Neuronal stem cell (in vitro differentiated cells): Measurements from ENCODE around the gene GLDC.

ENCODE experiments used
- DNase-seq: peaks from one replicate; pipeline ENCODE4 v3.0.0-alpha.2; 2013; ENCODE audit warnings: low spot score
- H2AFZ ChIP-seq: one replicate; pipeline ENCODE4 v1.6.1; 2013; ENCODE audit warnings: mild to moderate bottlenecking, low read length, inconsistent platforms
- H2AK5ac ChIP-seq: 2 replicates; pipeline ENCODE4 v1.6.1; 2013; ENCODE audit warnings: low read depth, mild to moderate bottlenecking, inconsistent platforms, low read length, moderate library complexity, mixed read lengths
- H2BK120ac ChIP-seq: 2 replicates; pipeline ENCODE4 v1.6.1; 2013; ENCODE audit warnings: low read depth, mild to moderate bottlenecking, inconsistent platforms, low read length, moderate library complexity, mixed read lengths
- H2BK12ac ChIP-seq: one replicate; pipeline ENCODE4 v1.6.1; 2013; ENCODE audit warnings: low read length, inconsistent platforms
- H2BK15ac ChIP-seq: 2 replicates; pipeline ENCODE4 v1.6.1; 2013; ENCODE audit warnings: mild to moderate bottlenecking, low read length, inconsistent platforms, mixed read lengths
- H2BK5ac ChIP-seq: one replicate; pipeline ENCODE4 v1.6.1; 2013; ENCODE audit warnings: inconsistent platforms, mild to moderate bottlenecking, low read length, moderate library complexity
- H3K14ac ChIP-seq: one replicate; pipeline ENCODE4 v1.6.1; 2013; ENCODE audit warnings: low read length, inconsistent platforms
- H3K18ac ChIP-seq: 2 replicates; pipeline ENCODE4 v1.6.1; 2013; ENCODE audit warnings: low read length, inconsistent platforms
- H3K23ac ChIP-seq: 2 replicates; pipeline ENCODE4 v1.6.1; 2013; ENCODE audit warnings: low read depth, mild to moderate bottlenecking, mixed read lengths, low read length, inconsistent platforms; ENCODE audit not compliant: poor library complexity
- H3K27ac ChIP-seq: replicated peaks from 3 replicates; pipeline ENCODE4 v1.5.1; 2013; ENCODE audit warnings: low read length, inconsistent platforms
- H3K27me3 ChIP-seq, 3 experiments: 2 replicates each; pipeline ENCODE4 v1.6.1; 2013; ENCODE audit warnings: low read length in 3 of 3, mild to moderate bottlenecking in 2 of 3, inconsistent platforms in 1 of 3, low read depth in 1 of 3, mixed read lengths in 1 of 3, moderate library complexity in 1 of 3; ENCODE audit not compliant: control insufficient read depth in 3 of 3, insufficient read depth in 3 of 3
- H3K36me3 ChIP-seq, 2 donors: replicated peaks in 1 of 2; 2 replicates each; pipeline ENCODE4 v1.6.1; 2013; ENCODE audit warnings: low read length in 2 of 2; ENCODE audit not compliant: control insufficient read depth in 2 of 2, insufficient read depth in 2 of 2
- H3K4ac ChIP-seq: 2 replicates; pipeline ENCODE4 v1.6.1; 2013; ENCODE audit warnings: inconsistent platforms, mild to moderate bottlenecking, low read length, moderate library complexity
- H3K4me1 ChIP-seq, 2 donors: 1 replicate in 1 of 2; 2 replicates in 1 of 2; pipeline ENCODE4 v1.6.1; 2013; ENCODE audit warnings: low read length in 2 of 2, low read depth in 1 of 2; ENCODE audit not compliant: control insufficient read depth in 2 of 2, insufficient read depth in 1 of 2
- H3K4me2 ChIP-seq: one replicate; pipeline ENCODE4 v1.6.1; 2013; ENCODE audit warnings: mild to moderate bottlenecking, low read length, inconsistent platforms; ENCODE audit not compliant: insufficient read depth, poor library complexity, severe bottlenecking
- H3K4me3 ChIP-seq, 2 donors: 2 replicates each; pipeline ENCODE4 v1.5.1; 2013; ENCODE audit warnings: low read length in 2 of 2, mild to moderate bottlenecking in 2 of 2, inconsistent platforms in 1 of 2, moderate library complexity in 1 of 2
- H3K79me1 ChIP-seq: one replicate; pipeline ENCODE4 v1.6.1; 2013; ENCODE audit warnings: low read depth, mild to moderate bottlenecking, inconsistent platforms, low read length, moderate library complexity
- H3K9ac ChIP-seq: one replicate; pipeline ENCODE4 v1.6.1; 2013; ENCODE audit warnings: mild to moderate bottlenecking, low read depth, low read length, inconsistent platforms; ENCODE audit not compliant: poor library complexity
- H3K9me3 ChIP-seq, 2 donors: replicated peaks in 1 of 2; 2 replicates each; pipeline versions ENCODE3 to v1.6.1; 2013; ENCODE audit warnings: low read length in 2 of 2, mild to moderate bottlenecking in 2 of 2, inconsistent platforms in 1 of 2, low read depth in 1 of 2, mixed read lengths in 1 of 2, moderate library complexity in 1 of 2; ENCODE audit not compliant: control insufficient read depth in 2 of 2, insufficient read depth in 1 of 2
- H4K8ac ChIP-seq: one replicate; pipeline ENCODE4 v1.6.1; 2013; ENCODE audit warnings: low read depth, mild to moderate bottlenecking, inconsistent platforms, low read length, moderate library complexity
- H4K91ac ChIP-seq: one replicate; pipeline ENCODE4 v1.6.1; 2013; ENCODE audit warnings: low read length, low read depth, mild to moderate bottlenecking, inconsistent platforms; ENCODE audit not compliant: poor library complexity
- WGBS, 2 donors: extraction: QIAGEN DNeasy Blood & Tissue Kit; methylation state at CpG; one replicate each; pipeline ENCODE4 v1.1.7; 2013; ENCODE audit warnings: missing lambda C conversion rate in 2 of 2, mixed read lengths in 1 of 2; ENCODE audit not compliant: insufficient read length in 2 of 2, insufficient replicate concordance in 1 of 2; ENCODE audit errors: extremely low coverage in 2 of 2; 5-methylcytosine and 5-hydroxymethylcytosine counted together

GLDC gene

DNA sequence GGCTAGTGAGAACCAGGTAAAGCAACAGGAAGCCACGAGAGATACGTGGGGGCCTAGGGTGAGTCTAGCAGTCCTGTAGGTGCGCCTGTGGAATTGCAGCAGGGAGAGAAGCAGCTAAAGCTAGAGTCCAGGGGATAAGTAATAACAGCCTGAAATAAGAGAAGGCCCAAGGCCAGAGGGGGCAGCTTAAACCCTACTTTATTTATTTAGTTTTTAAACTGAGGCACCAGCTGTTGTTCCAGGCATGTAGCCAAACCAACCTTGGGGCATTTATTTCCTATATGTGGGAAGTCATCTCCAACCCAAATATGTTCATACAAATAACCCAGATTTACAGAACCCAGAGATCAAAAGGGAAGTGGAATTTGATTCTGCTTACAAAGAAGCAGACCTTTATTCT, 93.5 kb downstream of the GLDC start:
- Histone ChIP-seq H2BK12ac (no peak overlapping the region), H2BK120ac (no peak overlapping the region), H3K23ac (no peak overlapping the region), H2BK15ac (no peak overlapping the region), H3K27me3 (no peaks in the 10 kb centered on the region), H3K27ac (peak overlapping the region; percentile 71), H3K4me2 (no peak overlapping the region), H4K8ac (no peak overlapping the region), H2BK5ac (no peak overlapping the region), H3K36me3 (peaks cover 12 to 94% of the 10 kb centered on the region in 2 donors), H3K4ac (no peak overlapping the region), H2AFZ (no peak overlapping the region), H3K4me1 (peaks cover 14 to 16% of the 10 kb centered on the region in 2 donors), H3K9me3 (no peaks in the 10 kb centered on the region), H3K4me3 (no peak overlapping the region), H4K91ac (no peak overlapping the region), H3K79me1 (no peaks in the 10 kb centered on the region), H3K18ac (no peak overlapping the region), H3K9ac (no peak overlapping the region), H3K14ac (no peak overlapping the region), H2AK5ac (no peak overlapping the region)
- no peak for DNase-seq
- no CpG with 5 or more reads among the region's 3 CpGs for WGBS, 2 donors

DNA sequence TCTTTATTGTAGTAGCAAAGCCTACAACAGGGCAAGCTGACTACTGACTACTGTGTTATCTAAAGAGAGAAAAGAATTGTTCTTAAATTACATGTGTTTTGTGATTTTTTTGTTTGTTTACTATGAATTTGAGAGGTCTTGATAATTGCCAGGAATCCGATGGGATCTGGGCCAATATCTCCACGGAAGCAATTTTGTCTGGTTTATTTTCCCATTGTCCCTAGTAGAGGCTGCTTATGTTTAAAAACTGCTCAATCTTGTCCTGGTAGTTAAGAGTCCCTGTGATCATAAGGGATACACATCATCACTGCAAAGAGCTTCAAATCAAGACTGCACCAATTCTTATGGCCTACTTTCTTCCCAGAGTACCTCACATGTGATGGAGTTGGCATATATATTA, 94.4 kb downstream of the GLDC start:
- H2BK15ac ChIP-seq: no peak overlapping the region
- no peaks in the 10 kb centered on the region for H3K27me3 ChIP-seq
- H4K8ac ChIP-seq: no peak overlapping the region
- no peak overlapping the region for H3K4ac ChIP-seq
- H3K79me1 ChIP-seq: no peaks in the 10 kb centered on the region
- H2BK12ac ChIP-seq: no peak overlapping the region
- H3K27ac ChIP-seq: no peak overlapping the region
- H3K23ac ChIP-seq: no peak overlapping the region
- no peak overlapping the region for H4K91ac ChIP-seq
- H3K4me2 ChIP-seq: no peak overlapping the region
- no peak overlapping the region for H3K9ac ChIP-seq
- no CpG with 5 or more reads among the region's 2 CpGs for WGBS, 2 donors
- peaks cover 14 to 16% of the 10 kb centered on the region in 2 donors for H3K4me1 ChIP-seq
- no peak overlapping the region for H2BK5ac ChIP-seq
- no peak overlapping the region for H3K4me3 ChIP-seq
- no peaks in the 10 kb centered on the region for H3K9me3 ChIP-seq
- H3K36me3 ChIP-seq: peaks cover 10 to 94% of the 10 kb centered on the region in 2 donors
- no peak overlapping the region for H3K14ac ChIP-seq
- no peak for DNase-seq
- H2AFZ ChIP-seq: no peak overlapping the region
- no peak overlapping the region for H2BK120ac ChIP-seq
- H3K18ac ChIP-seq: no peak overlapping the region
- no peak overlapping the region for H2AK5ac ChIP-seq

DNA sequence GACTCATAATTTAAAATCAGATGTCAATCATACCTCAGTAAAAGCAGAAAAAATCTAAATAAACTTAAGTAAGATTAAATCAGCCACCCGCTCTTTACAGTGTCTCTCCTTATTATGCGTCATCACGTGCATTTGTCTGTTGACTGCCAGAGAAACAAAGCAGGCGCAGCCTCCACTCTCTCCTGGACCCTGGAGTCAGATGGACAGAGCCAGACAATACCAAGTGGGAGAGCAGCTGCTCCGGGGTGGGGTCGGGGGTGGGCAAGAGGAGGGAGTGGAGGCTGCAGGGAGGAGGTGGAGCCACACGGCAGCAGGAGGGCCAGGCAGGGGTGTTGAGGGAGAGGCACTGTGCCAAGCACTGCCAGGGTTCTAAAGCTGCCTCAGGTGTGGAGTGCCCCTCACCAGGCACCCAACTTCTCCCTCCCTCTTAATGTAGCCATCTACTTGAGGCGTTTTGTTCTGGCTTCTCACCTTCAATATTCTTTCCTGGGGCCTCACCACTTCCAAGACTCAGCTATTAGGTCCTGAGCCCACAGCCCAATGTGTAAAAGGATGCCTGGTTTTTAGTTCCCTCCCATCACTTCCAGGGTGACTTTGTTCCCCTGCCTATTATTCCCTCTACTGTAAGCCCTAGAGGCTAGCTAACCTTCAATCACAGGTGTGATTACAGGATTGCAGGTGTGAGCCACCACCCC, 96.3 kb downstream of the GLDC start:
- Histone ChIP-seq H3K27ac (peak overlapping the region; percentile 32), H3K79me1 (no peaks in the 10 kb centered on the region), H4K91ac (no peak overlapping the region), H2BK120ac (no peak overlapping the region), H2BK12ac (no peak overlapping the region), H3K4ac (no peak overlapping the region), H3K4me2 (no peak overlapping the region), H2BK5ac (peak overlapping the region; percentile 62), H3K36me3 (peaks cover 6 to 94% of the 10 kb centered on the region in 2 donors), H3K14ac (no peak overlapping the region), H2AK5ac (peak overlapping the region; percentile 8), H2BK15ac (no peak overlapping the region), H3K27me3 (no peaks in the 10 kb centered on the region), H3K4me1 (peaks cover 14 to 16% of the 10 kb centered on the region in 2 donors), H2AFZ (peak overlapping the region; percentile 5), H3K9ac (no peak overlapping the region), H3K4me3 (no peak overlapping the region), H3K23ac (no peak overlapping the region), H4K8ac (no peak overlapping the region), H3K9me3 (no peaks in the 10 kb centered on the region), H3K18ac (peak overlapping the region; percentile 51)
- WGBS, 2 donors: no CpG with 5 or more reads among the region's 8 CpGs
- peak; percentile 23 for DNase-seq

DNA sequence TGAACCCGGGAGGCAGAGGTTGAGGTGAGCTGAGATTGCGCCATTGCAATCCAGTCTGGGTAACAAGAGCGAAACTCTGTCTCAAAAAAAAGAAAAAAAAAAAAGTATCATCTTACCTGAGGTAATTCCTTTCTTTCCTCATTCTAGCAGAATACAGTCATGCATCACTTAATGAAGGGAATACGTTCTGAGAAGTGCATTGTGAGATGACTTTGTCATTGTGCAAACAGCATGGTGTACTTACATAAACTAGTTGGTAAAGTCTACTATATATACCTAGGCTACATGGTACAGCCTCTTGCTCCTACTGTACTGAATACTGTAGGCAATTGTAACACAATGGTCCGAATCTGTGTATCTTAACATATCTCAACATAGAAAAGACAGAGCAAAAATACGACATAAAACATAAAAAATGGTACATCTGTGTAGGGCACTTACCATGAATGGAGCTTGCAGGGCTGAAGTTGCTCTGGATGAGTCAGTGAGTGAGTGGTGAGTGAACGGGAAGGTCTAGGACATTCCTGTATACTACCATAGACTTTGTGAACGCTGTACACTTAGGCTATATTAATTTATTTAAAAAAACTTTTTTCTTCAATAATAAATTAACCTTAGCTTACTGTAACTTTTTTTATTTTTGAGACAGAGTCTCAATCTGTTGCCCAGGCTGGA, 100.4 kb downstream of the GLDC start:
- Histone ChIP-seq H2AK5ac (no peak overlapping the region), H3K79me1 (no peaks in the 10 kb centered on the region), H3K4ac (no peak overlapping the region), H2BK120ac (no peak overlapping the region), H2AFZ (no peak overlapping the region), H2BK12ac (no peak overlapping the region), H2BK5ac (no peak overlapping the region), H3K23ac (no peak overlapping the region), H2BK15ac (no peak overlapping the region), H4K8ac (no peak overlapping the region), H3K4me3 (no peak overlapping the region), H3K9ac (no peak overlapping the region), H3K36me3 (peaks cover 6 to 89% of the 10 kb centered on the region in 2 donors), H3K9me3 (no peaks in the 10 kb centered on the region), H3K4me1 (peaks cover 10 to 14% of the 10 kb centered on the region in 2 donors), H3K4me2 (no peak overlapping the region), H4K91ac (no peak overlapping the region), H3K27ac (no peak overlapping the region), H3K18ac (no peak overlapping the region), H3K14ac (no peak overlapping the region), H3K27me3 (no peaks in the 10 kb centered on the region)
- WGBS, 2 donors: no CpG with 5 or more reads among the region's 8 CpGs
- DNase-seq: no peak
